Astrocyte (in vitro differentiated cells and primary cell): ENCODE measurements around the gene AGPS.

Experiments
- EZH2 ChIP-seq: IDR thresholded peaks from 2 replicates; pipeline ENCODE4 v1.6.1; 2012; ENCODE audit warnings: mild to moderate bottlenecking, low read length, inconsistent platforms; ENCODE audit not compliant: insufficient read depth
- TF ChIP-seq, protein P1 (sequence below): IDR thresholded peaks from 2 replicates; pipeline ENCODE4 v1.5.1; 2011; ENCODE audit warnings: low read depth, mild to moderate bottlenecking, inconsistent platforms, low read length, moderate library complexity; ENCODE audit not compliant: insufficient read depth

DNA sequence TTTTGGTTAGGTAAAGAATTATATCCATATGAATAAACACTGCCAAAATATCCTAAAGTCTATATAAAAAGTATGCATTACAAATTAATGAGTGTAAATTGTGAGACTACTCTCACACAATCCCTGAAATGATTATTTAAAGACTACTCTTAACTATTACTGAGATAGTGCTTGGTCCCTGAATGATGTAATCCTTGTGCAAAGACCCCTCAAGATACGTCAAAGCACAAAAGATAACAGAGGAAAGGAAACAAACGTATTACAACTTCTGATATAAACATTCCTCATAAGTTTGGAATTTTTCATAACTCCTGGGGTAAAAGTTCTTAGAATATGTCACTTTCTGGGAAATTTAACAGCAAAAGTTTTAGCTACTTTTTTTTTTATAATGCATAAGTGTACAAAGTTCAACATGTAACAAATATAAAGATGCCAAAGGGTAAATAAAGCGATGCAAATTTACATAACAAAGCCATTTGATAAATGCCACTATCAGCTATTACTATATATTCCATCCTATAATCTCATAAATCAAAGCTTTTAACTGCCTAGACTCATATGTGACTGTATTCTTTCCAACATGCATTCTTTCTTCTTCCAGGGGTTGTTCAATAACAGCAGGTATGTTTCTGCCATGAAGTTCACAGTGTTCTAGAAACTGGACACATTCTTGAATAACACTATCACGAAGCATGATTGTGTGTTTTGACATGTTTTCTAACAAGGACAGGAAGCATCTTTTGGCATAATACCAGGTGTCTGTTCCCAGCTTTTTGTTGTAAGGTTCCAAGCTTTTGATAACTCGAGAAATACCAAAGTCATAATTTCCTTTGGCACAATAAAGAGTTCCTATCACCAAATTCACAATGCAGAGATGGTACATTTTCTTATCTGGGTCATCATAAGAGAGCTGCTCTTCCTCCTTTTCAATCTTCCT lies 158.0 kb downstream of the AGPS start:
- TF ChIP-seq, protein P1, sequence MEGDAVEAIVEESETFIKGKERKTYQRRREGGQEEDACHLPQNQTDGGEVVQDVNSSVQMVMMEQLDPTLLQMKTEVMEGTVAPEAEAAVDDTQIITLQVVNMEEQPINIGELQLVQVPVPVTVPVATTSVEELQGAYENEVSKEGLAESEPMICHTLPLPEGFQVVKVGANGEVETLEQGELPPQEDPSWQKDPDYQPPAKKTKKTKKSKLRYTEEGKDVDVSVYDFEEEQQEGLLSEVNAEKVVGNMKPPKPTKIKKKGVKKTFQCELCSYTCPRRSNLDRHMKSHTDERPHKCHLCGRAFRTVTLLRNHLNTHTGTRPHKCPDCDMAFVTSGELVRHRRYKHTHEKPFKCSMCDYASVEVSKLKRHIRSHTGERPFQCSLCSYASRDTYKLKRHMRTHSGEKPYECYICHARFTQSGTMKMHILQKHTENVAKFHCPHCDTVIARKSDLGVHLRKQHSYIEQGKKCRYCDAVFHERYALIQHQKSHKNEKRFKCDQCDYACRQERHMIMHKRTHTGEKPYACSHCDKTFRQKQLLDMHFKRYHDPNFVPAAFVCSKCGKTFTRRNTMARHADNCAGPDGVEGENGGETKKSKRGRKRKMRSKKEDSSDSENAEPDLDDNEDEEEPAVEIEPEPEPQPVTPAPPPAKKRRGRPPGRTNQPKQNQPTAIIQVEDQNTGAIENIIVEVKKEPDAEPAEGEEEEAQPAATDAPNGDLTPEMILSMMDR, result no peak
- TF ChIP-seq EZH2, result no peak
